HUES6 (cell line): ENCODE data around the gene MUL1.

Experiments used
- H3K27ac ChIP-seq: 2 replicates; pipeline ENCODE4 v1.7.0; 2013; ENCODE audit warnings: low read depth, mild to moderate bottlenecking, low read length, inconsistent platforms
- H3K27me3 ChIP-seq: 2 replicates; pipeline ENCODE4 v1.6.1; 2013; ENCODE audit warnings: low read length; ENCODE audit not compliant: control insufficient read depth, insufficient read depth
- H3K36me3 ChIP-seq: 2 replicates; pipeline ENCODE4 v1.6.1; 2013; ENCODE audit warnings: low read length; ENCODE audit not compliant: control insufficient read depth, insufficient read depth
- H3K4me1 ChIP-seq: 2 replicates; pipeline ENCODE4 v1.6.1; 2013; ENCODE audit warnings: low read length; ENCODE audit not compliant: control insufficient read depth, insufficient read depth
- H3K4me3 ChIP-seq: 2 replicates; pipeline ENCODE4 v1.5.1; 2013; ENCODE audit warnings: low read depth, low read length
- H3K9ac ChIP-seq: one replicate; pipeline ENCODE4 v1.6.1; 2013; ENCODE audit warnings: mild to moderate bottlenecking, low read length
- H3K9me3 ChIP-seq: 2 replicates; pipeline ENCODE4 v1.6.1; 2013; ENCODE audit warnings: low read depth, low read length; ENCODE audit not compliant: control insufficient read depth, insufficient read depth

MUL1 gene

GRCh38 chr1:20463502-20463901 is 44.4 kb downstream of the MUL1 start:
- Histone ChIP-seq H3K4me3 (no peak overlapping the region), H3K27me3 (peaks cover 68% of the 10 kb centered on the region), H3K9me3 (peaks cover 11% of the 10 kb centered on the region)

GRCh38 chr1:20462397-20462796 is 45.6 kb downstream of the MUL1 start:
- H3K27me3 ChIP-seq: peaks cover 60% of the 10 kb centered on the region
- H3K4me3 ChIP-seq: no peak overlapping the region
- H3K27ac ChIP-seq: no peak overlapping the region
- no peaks in the 10 kb centered on the region for H3K36me3 ChIP-seq
- H3K9ac ChIP-seq: no peak overlapping the region
- peaks cover 11% of the 10 kb centered on the region for H3K9me3 ChIP-seq
- H3K4me1 ChIP-seq: no peaks in the 10 kb centered on the region

More at GRCh38 chr1:20463502-20463901, 44.4 kb downstream of the MUL1 start:
- H3K4me1 ChIP-seq: no peaks in the 10 kb centered on the region
- no peaks in the 10 kb centered on the region for H3K36me3 ChIP-seq
- no peak overlapping the region for H3K27ac ChIP-seq
- H3K9ac ChIP-seq: no peak overlapping the region

GRCh38 chr1:20458717-20459116 is 49.2 kb downstream of the MUL1 start:
- H3K4me1 ChIP-seq: no peaks in the 10 kb centered on the region
- no peaks in the 10 kb centered on the region for H3K36me3 ChIP-seq
- no peak overlapping the region for H3K4me3 ChIP-seq
- H3K27me3 ChIP-seq: peaks cover 24% of the 10 kb centered on the region; the same call in 1 of the 2 replicates
- peaks cover 11% of the 10 kb centered on the region for H3K9me3 ChIP-seq
- H3K9ac ChIP-seq: no peak overlapping the region
- no peak overlapping the region for H3K27ac ChIP-seq

- H3K36me3 ChIP-seq: no peaks in the 10 kb centered on the region
- no peak overlapping the region for H3K9ac ChIP-seq
- H3K4me3 ChIP-seq: no peak overlapping the region
- H3K27me3 ChIP-seq: peaks cover 18% of the 10 kb centered on the region; the same call in 1 of the 2 replicates
- H3K27ac ChIP-seq: no peak overlapping the region
- no peaks in the 10 kb centered on the region for H3K4me1 ChIP-seq
- H3K9me3 ChIP-seq: no peaks in the 10 kb centered on the region
Observed at GRCh38 chr1:20454004-20454403, 53.9 kb downstream of the MUL1 start.

- Histone ChIP-seq H3K4me3 (no peak overlapping the region), H3K27ac (no peak overlapping the region), H3K9ac (no peak overlapping the region), H3K9me3 (no peaks in the 10 kb centered on the region), H3K27me3 (peaks cover 18% of the 10 kb centered on the region; the same call in 1 of the 2 replicates), H3K36me3 (no peaks in the 10 kb centered on the region), H3K4me1 (no peaks in the 10 kb centered on the region)
Observed at GRCh38 chr1:20449735-20450311, 58.1 kb downstream of the MUL1 start.
